SK-N-SH (cell line): ENCODE results near the gene P2RY13. TPM values are rescaled to one million over a fixed set of nuclear protein-coding genes. Genes with fewer than 3 reads are reported as not detected.

ENCODE experiments used
- CTCF ChIA-PET: fragments of 300-600, 350-600 bp; formaldehyde crosslinking; extraction: SDS; loops from one replicate; lab custom pipeline; 2021; lab: Yijun Ruan, JAX
- POLR2A ChIA-PET: fragments of 350-600 bp; sonication (Branson Sonifier 250); formaldehyde crosslinking; extraction: SDS; loops from one replicate; lab custom pipeline; 2020; ENCODE audit warnings: antibody characterized with exemption, inconsistent platforms; lab: Yijun Ruan, JAX
- DNase-seq: peaks from one replicate; pipeline ENCODE4 v3.0.0; 2012
- H2AFZ ChIP-seq: fragments of 200-600 bp; sonication (generic); 2 replicates; pipeline ENCODE4 v1.8.1; 2016; ENCODE audit warnings: antibody characterized with exemption, mild to moderate bottlenecking, low read depth
- H3F3A ChIP-seq: fragments of 200-600 bp; sonication (generic); replicated peaks from 2 replicates; pipeline ENCODE3; 2016; ENCODE audit warnings: antibody characterized with exemption, mild to moderate bottlenecking; ENCODE audit not compliant: insufficient read depth
- H3K27ac ChIP-seq, 2 experiments: fragments of 200-500 bp in 1 of 2; fragments of 200-600 bp in 1 of 2; sonication (Bioruptor generic) in 1 of 2; sonication (generic), shearing (Covaris generic) in 1 of 2; 2 replicates each; pipeline versions ENCODE4 v1.5.1 to v1.6.1; 2014 to 2016; ENCODE audit warnings: low read depth in 2 of 2, inconsistent platforms in 1 of 2, low read length in 1 of 2, mild to moderate bottlenecking in 1 of 2, mixed read lengths in 1 of 2
- H3K27me3 ChIP-seq: fragments of 200-600 bp; sonication (generic), shearing (Covaris generic); 2 replicates; pipeline ENCODE4 v1.6.1; 2016; ENCODE audit warnings: mixed run types; ENCODE audit not compliant: insufficient read depth
- H3K36me3 ChIP-seq, 2 experiments: fragments of 200-500 bp in 1 of 2; fragments of 200-600 bp in 1 of 2; sonication (Bioruptor generic) in 1 of 2; sonication (generic) in 1 of 2; replicated peaks in 1 of 2; 2 replicates each; pipeline versions ENCODE3 to v1.5.1; 2014 to 2016; ENCODE audit warnings: low read length in 1 of 2, mild to moderate bottlenecking in 1 of 2; ENCODE audit not compliant: insufficient read depth in 2 of 2, control insufficient read depth in 1 of 2
- H3K4me1 ChIP-seq, 2 experiments: fragments of 200-500 bp in 1 of 2; fragments of 200-600 bp in 1 of 2; sonication (Bioruptor generic) in 1 of 2; sonication (generic), shearing (Covaris generic) in 1 of 2; 2 replicates each; pipeline versions ENCODE4 v1.5.1 to v1.6.1; 2014 to 2016; ENCODE audit warnings: low read depth in 1 of 2, low read length in 1 of 2, mixed run types in 1 of 2; ENCODE audit not compliant: insufficient read depth in 2 of 2, control insufficient read depth in 1 of 2
- H3K4me2 ChIP-seq: fragments of 200-600 bp; sonication (generic), shearing (Covaris generic); 2 replicates; pipeline ENCODE4 v1.6.1; 2017; ENCODE audit warnings: mixed run types
- H3K4me3 ChIP-seq, 2 experiments: fragments of 200-500 bp in 1 of 2; fragments of 200-600 bp in 1 of 2; sonication (Bioruptor generic) in 1 of 2; sonication (generic), shearing (Covaris generic) in 1 of 2; 2 replicates each; pipeline versions ENCODE4 v1.5.1 to v1.8.1; 2014 to 2016; ENCODE audit warnings: low read depth in 2 of 2, inconsistent platforms in 1 of 2, low read length in 1 of 2, mild to moderate bottlenecking in 1 of 2, mixed read lengths in 1 of 2, moderate library complexity in 1 of 2
- H3K79me2 ChIP-seq: fragments of 200-600 bp; sonication (generic); 2 replicates; pipeline ENCODE4 v1.8.1; 2017; ENCODE audit warnings: mild to moderate bottlenecking; ENCODE audit not compliant: insufficient read depth
- H3K9ac ChIP-seq: fragments of 200-600 bp; sonication (generic); 2 replicates; pipeline ENCODE4 v1.6.1; 2017; ENCODE audit warnings: mixed run types
- H3K9me2 ChIP-seq: fragments of 200-600 bp; sonication (generic); 2 replicates; pipeline ENCODE4 v1.6.1; 2017; ENCODE audit warnings: mixed run types
- H3K9me3 ChIP-seq: fragments of 200-600 bp; sonication (generic); 2 replicates; pipeline ENCODE4 v1.6.1; 2017; ENCODE audit warnings: mixed run types, mild to moderate bottlenecking, moderate library complexity
- H4K20me1 ChIP-seq: fragments of 200-600 bp; sonication (generic); 2 replicates; pipeline ENCODE4 v1.6.1; 2017; ENCODE audit warnings: mild to moderate bottlenecking, mixed run types; ENCODE audit not compliant: insufficient read depth
- CHD2 ChIP-seq: fragments of 150-350 bp; IDR thresholded peaks from 2 replicates; pipeline ENCODE4 v1.6.1; 2018; ENCODE audit warnings: low read length; ENCODE audit not compliant: partially characterized antibody
- EP300 ChIP-seq, 2 experiments: IDR thresholded peaks; 2 replicates each; pipeline versions ENCODE4 v1.4.0 to v1.6.1; 2012; ENCODE audit warnings: borderline replicate concordance in 1 of 2, low read depth in 1 of 2, low read length in 1 of 2
- EZH2phosphoT487 ChIP-seq: fragments of 200-600 bp; sonication (generic); IDR thresholded peaks from 2 replicates; pipeline ENCODE4 v1.6.1; 2017; ENCODE audit warnings: low read depth, mixed run types, mild to moderate bottlenecking, antibody characterized with exemption, moderate library complexity, borderline replicate concordance
- FOSL2 ChIP-seq: IDR thresholded peaks from 2 replicates; pipeline ENCODE4 v1.4.0; 2012; ENCODE audit warnings: low read depth, mild to moderate bottlenecking, moderate library complexity, borderline replicate concordance
- FOXM1 ChIP-seq: IDR thresholded peaks from 2 replicates; pipeline ENCODE4 v1.4.0; 2012; ENCODE audit warnings: low read depth, mild to moderate bottlenecking
- GABPA ChIP-seq: IDR thresholded peaks from 2 replicates; pipeline ENCODE4 v1.4.0; 2012; ENCODE audit warnings: low read depth, mild to moderate bottlenecking
- JUND ChIP-seq: IDR thresholded peaks from 2 replicates; pipeline ENCODE4 v1.4.0; 2012
- MEF2A ChIP-seq: IDR thresholded peaks from 2 replicates; pipeline ENCODE4 v1.4.0; 2012; ENCODE audit warnings: low read depth, borderline replicate concordance
- NFIC ChIP-seq: IDR thresholded peaks from 2 replicates; pipeline ENCODE4 v1.4.0; 2012; ENCODE audit warnings: borderline replicate concordance
- NRF1 ChIP-seq: IDR thresholded peaks from 2 replicates; pipeline ENCODE4 v1.6.1; 2012; ENCODE audit warnings: low read depth, mild to moderate bottlenecking, low read length
- POLR2AphosphoS5 ChIP-seq: IDR thresholded peaks from 2 replicates; pipeline ENCODE4 v1.6.1; 2012; ENCODE audit warnings: low read depth, low read length
- RFX5 ChIP-seq: IDR thresholded peaks from 2 replicates; pipeline ENCODE4 v1.6.1; 2012; ENCODE audit warnings: mild to moderate bottlenecking, improper control_type of control experiment, low read length
- RXRA ChIP-seq: IDR thresholded peaks from 2 replicates; pipeline ENCODE4 v1.4.0; 2012; ENCODE audit warnings: low read depth, mild to moderate bottlenecking, borderline replicate concordance
- SMC3 ChIP-seq: IDR thresholded peaks from 2 replicates; pipeline ENCODE4 v1.6.1; 2012; ENCODE audit warnings: low read depth, low read length, improper control_type of control experiment
- TEAD4 ChIP-seq: IDR thresholded peaks from 2 replicates; pipeline ENCODE4 v1.4.0; 2012; ENCODE audit warnings: mild to moderate bottlenecking, borderline replicate concordance; ENCODE audit not compliant: insufficient read depth
- YY1 ChIP-seq: IDR thresholded peaks from 2 replicates; pipeline ENCODE4 v1.4.0; 2012; ENCODE audit warnings: low read depth, mild to moderate bottlenecking
- WGBS: methylation state at CpG from one replicate; pipeline ENCODE4 v1.1.6; 2017; ENCODE audit warnings: low lambda C conversion rate; 5-methylcytosine and 5-hydroxymethylcytosine counted together
- polyA plus RNA-seq, 3 experiments: library from polyadenylated mRNA; depleted of rRNA; stranded (reverse); fragments of >200 nt; gene quantifications; 2 replicates each; pipeline ENCODE4 v1.2.3, GENCODE V29; 2012
- TF ChIP-seq, protein P1 (sequence below): IDR thresholded peaks from 2 replicates; pipeline ENCODE4 v1.4.0; 2012; ENCODE audit warnings: low read depth, borderline replicate concordance
- TF ChIP-seq, protein P2 (sequence below): IDR thresholded peaks from 2 replicates; pipeline ENCODE4 v1.4.0; 2012; ENCODE audit warnings: low read depth
- TF ChIP-seq, protein P3 (sequence below): fragments of 150-350 bp; IDR thresholded peaks from 2 replicates; pipeline ENCODE4 v1.6.1; 2016; ENCODE audit warnings: mild to moderate bottlenecking, low read depth, low read length

Gene P2RY13
- polyA plus RNA-seq, 1 of the 3 experiments (the other 2 are of a cell fraction) = not detected

DNA sequence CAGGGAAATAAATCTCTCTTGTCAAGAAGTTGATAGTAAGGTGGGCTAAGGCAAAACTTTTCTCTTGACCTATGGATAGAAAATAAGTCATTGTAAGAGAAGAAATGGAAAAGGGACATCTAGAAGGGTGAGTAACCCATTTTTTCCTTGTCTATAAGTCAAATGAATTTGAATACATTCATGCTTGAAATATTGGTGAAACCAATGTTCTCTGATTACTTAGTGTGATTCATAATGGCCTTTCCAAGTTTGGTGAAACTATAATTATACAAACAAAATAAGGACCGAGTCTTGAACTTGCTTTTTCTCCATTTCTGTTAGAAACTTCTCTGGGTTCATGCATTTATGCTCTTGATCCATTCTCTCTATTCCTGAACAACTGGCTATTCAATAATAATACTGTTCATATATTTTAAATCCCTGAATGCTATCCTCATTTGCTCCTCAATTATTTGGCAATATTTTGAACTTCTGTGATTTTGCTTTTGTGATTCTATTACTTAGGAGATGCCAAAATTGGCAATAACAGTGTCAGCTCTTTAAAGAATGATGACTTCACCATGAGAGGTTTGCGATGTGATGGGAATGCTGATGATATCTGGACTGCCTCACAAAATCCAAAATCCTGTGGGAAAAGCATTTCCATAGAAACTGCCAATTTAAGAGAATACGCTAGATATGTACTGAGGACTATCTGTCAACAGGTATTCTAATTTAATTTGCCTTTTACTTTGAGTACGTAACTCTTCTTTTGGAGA is 42.9 kb upstream of the P2RY13 start:
- ChIA-PET CTCF (no interaction called here), POLR2A (no interaction called here)
- no peaks in the 10 kb centered on the region for H3K9me2 ChIP-seq
- H3K9ac ChIP-seq = no peak overlapping the region
- TF ChIP-seq EZH2phosphoT487 = no peak
- H3K36me3 ChIP-seq = no peaks in the 10 kb centered on the region
- H3F3A ChIP-seq = no peaks in the 10 kb centered on the region
- H3K4me1 ChIP-seq = no peaks in the 10 kb centered on the region
- H3K9me3 ChIP-seq = 0 out of 2 replicates have a peak, but pooled peaks cover 8% of the 10 kb centered on the region
- H3K4me2 ChIP-seq = no peak overlapping the region
- 50% methylated on average over 4 of the region's 4 CpGs for WGBS
- no peak overlapping the region for H2AFZ ChIP-seq
- no peaks in the 10 kb centered on the region for H3K79me2 ChIP-seq
- DNase-seq = no peak
- H4K20me1 ChIP-seq = no peaks in the 10 kb centered on the region
- H3K27me3 ChIP-seq = no peaks in the 10 kb centered on the region
- no peak overlapping the region for H3K4me3 ChIP-seq
- no peak overlapping the region for H3K27ac ChIP-seq

DNA sequence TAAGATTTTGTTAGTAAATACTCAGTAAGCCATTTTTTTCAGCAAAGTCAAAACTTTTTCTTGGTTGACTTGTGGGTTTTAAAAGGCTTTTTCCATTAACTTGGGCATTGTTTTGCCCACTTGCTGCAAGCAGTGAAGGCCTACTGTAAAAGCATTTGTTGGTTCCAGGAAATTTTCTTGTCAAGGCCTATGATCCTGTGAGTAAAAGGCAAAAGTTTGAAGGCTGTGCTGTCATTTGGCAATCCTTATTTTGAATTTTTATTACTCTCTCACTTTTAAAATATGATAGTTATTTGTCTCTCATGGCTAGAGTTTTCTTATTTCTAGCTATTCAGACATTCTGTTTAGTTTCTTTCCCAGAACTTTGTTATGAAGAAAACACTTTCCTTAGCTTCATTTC is 42.2 kb upstream of the P2RY13 start:
- Histone ChIP-seq H4K20me1 (no peaks in the 10 kb centered on the region), H3K79me2 (no peaks in the 10 kb centered on the region), H3F3A (no peaks in the 10 kb centered on the region)
- no peak for DNase-seq
- CTCF ChIA-PET = no interaction called here
- TF ChIP-seq JUND (no peak), YY1 (no peak), RFX5 (no peak), POLR2AphosphoS5 (no peak), TEAD4 (no peak), EP300 (IDR thresholded peaks at IDR 0.05; ENCODE audit: borderline replicate concordance in 1 of 2, low read depth in 1 of 2, low read length in 1 of 2) (no peak), MEF2A (no peak), GABPA (no peak), NRF1 (no peak), CHD2 (no peak), FOSL2 (no peak), FOXM1 (no peak), SMC3 (no peak), RXRA (no peak), NFIC (no peak), EZH2phosphoT487 (no peak)
- TF ChIP-seq, protein P1, sequence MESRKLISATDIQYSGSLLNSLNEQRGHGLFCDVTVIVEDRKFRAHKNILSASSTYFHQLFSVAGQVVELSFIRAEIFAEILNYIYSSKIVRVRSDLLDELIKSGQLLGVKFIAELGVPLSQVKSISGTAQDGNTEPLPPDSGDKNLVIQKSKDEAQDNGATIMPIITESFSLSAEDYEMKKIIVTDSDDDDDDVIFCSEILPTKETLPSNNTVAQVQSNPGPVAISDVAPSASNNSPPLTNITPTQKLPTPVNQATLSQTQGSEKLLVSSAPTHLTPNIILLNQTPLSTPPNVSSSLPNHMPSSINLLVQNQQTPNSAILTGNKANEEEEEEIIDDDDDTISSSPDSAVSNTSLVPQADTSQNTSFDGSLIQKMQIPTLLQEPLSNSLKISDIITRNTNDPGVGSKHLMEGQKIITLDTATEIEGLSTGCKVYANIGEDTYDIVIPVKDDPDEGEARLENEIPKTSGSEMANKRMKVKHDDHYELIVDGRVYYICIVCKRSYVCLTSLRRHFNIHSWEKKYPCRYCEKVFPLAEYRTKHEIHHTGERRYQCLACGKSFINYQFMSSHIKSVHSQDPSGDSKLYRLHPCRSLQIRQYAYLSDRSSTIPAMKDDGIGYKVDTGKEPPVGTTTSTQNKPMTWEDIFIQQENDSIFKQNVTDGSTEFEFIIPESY = no peak
- TF ChIP-seq, protein P2, sequence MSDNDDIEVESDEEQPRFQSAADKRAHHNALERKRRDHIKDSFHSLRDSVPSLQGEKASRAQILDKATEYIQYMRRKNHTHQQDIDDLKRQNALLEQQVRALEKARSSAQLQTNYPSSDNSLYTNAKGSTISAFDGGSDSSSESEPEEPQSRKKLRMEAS = no peak
- TF ChIP-seq, protein P3, sequence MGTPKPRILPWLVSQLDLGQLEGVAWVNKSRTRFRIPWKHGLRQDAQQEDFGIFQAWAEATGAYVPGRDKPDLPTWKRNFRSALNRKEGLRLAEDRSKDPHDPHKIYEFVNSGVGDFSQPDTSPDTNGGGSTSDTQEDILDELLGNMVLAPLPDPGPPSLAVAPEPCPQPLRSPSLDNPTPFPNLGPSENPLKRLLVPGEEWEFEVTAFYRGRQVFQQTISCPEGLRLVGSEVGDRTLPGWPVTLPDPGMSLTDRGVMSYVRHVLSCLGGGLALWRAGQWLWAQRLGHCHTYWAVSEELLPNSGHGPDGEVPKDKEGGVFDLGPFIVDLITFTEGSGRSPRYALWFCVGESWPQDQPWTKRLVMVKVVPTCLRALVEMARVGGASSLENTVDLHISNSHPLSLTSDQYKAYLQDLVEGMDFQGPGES = no peak
- TF ChIP-seq, all 33 proteins: peak for 0
- H3K27ac ChIP-seq = no peak overlapping the region
- 0 out of 2 replicates have a peak, but pooled peaks cover 4% of the 10 kb centered on the region for H3K9me3 ChIP-seq
- no peak overlapping the region for H2AFZ ChIP-seq
- no peaks in the 10 kb centered on the region for H3K4me1 ChIP-seq
- no peak overlapping the region for H3K4me3 ChIP-seq
- H3K27me3 ChIP-seq = no peaks in the 10 kb centered on the region
- H3K36me3 ChIP-seq = no peaks in the 10 kb centered on the region
- no peak overlapping the region for H3K4me2 ChIP-seq
- no peaks in the 10 kb centered on the region for H3K9me2 ChIP-seq
- H3K9ac ChIP-seq = no peak overlapping the region
- POLR2A ChIA-PET = no interaction called here
